WTC11 (cell line): ENCODE results near the gene LYVE1. TPM values are rescaled to one million over a fixed set of nuclear protein-coding genes. Genes with fewer than 3 reads are reported as not detected.

Experiments
- ATAC-seq: fragments of 200-7000 bp; cut with Tn5 transposase; 2 replicates; pipeline ENCODE4 v1.10.0; 2021; ENCODE audit warnings: mild to moderate bottlenecking, moderate library complexity
- CTCF ChIA-PET: fragments of 300-600 bp; sonication (Branson Sonifier 250); formaldehyde crosslinking; loops from one replicate; lab custom pipeline; 2021; ENCODE audit warnings: antibody characterized with exemption; lab: Charles Lee
- POLR2A ChIA-PET: fragments of 350-600 bp; sonication (Branson Sonifier 250); formaldehyde crosslinking; loops from one replicate; lab custom pipeline; 2021; ENCODE audit warnings: antibody characterized with exemption; lab: Charles Lee
- DNase-seq: peaks from one replicate; pipeline ENCODE4 v3.0.0; 2021; ENCODE audit warnings: low spot score
- H3K27ac Mint-ChIP-seq: 2 replicates; pipeline ENCODE4 v1.8.0; 2021; ENCODE audit warnings: mixed read lengths
- H3K27me3 Mint-ChIP-seq: 2 replicates; pipeline ENCODE4 v1.8.0; 2021; ENCODE audit warnings: low read depth, mild to moderate bottlenecking, moderate library complexity, mixed read lengths
- H3K36me3 Mint-ChIP-seq: 2 replicates; pipeline ENCODE4 v1.8.0; 2021; ENCODE audit warnings: mixed read lengths
- H3K4me1 Mint-ChIP-seq: 2 replicates; pipeline ENCODE4 v1.8.0; 2022; ENCODE audit warnings: mixed read lengths
- H3K4me3 Mint-ChIP-seq: 2 replicates; pipeline ENCODE4 v1.8.0; 2021; ENCODE audit warnings: mild to moderate bottlenecking, moderate library complexity, mixed read lengths
- H3K9me3 Mint-ChIP-seq: 2 replicates; pipeline ENCODE4 v1.8.0; 2021; ENCODE audit warnings: mixed read lengths
- ATF3 ChIP-seq: sonication (generic); formaldehyde crosslinking; conservative IDR thresholded peaks from 2 replicates; pipeline ENCODE4 v1.8.1; 2022; ENCODE audit warnings: mild to moderate bottlenecking, missing genetic modification reagents
- E2F1 ChIP-seq: sonication (generic); formaldehyde crosslinking; IDR thresholded peaks from 2 replicates; pipeline ENCODE4 v1.8.0; 2022; ENCODE audit warnings: mild to moderate bottlenecking, missing genetic modification reagents
- ELF4 ChIP-seq: sonication (generic); formaldehyde crosslinking; IDR thresholded peaks from 2 replicates; pipeline ENCODE4 v1.8.1; 2022; ENCODE audit warnings: low read depth, mild to moderate bottlenecking, moderate library complexity, missing genetic modification reagents
- ETV6 ChIP-seq: sonication (generic); formaldehyde crosslinking; IDR thresholded peaks from 2 replicates; pipeline ENCODE4 v1.8.1; 2022; ENCODE audit warnings: mild to moderate bottlenecking, missing genetic modification reagents
- FOXJ3 ChIP-seq: sonication (generic); formaldehyde crosslinking; IDR thresholded peaks from 2 replicates; pipeline ENCODE4 v1.9.0; 2021; ENCODE audit warnings: missing genetic modification reagents, mild to moderate bottlenecking, borderline replicate concordance
- FOXK1 ChIP-seq: sonication (generic); formaldehyde crosslinking; IDR thresholded peaks from 2 replicates; pipeline ENCODE4 v1.8.0; 2022; ENCODE audit warnings: mild to moderate bottlenecking, moderate library complexity, missing genetic modification reagents
- FOXP1 ChIP-seq: sonication (generic); formaldehyde crosslinking; IDR thresholded peaks from 2 replicates; pipeline ENCODE4 v1.8.0; 2022; ENCODE audit warnings: missing genetic modification reagents, mild to moderate bottlenecking, moderate library complexity, borderline replicate concordance
- FOXP4 ChIP-seq: sonication (generic); formaldehyde crosslinking; IDR thresholded peaks from 2 replicates; pipeline ENCODE4 v1.8.0; 2022; ENCODE audit warnings: mild to moderate bottlenecking, missing genetic modification reagents
- GRHL2 ChIP-seq: fragments of 250-450 bp; sonication (Bioruptor Pico); IDR thresholded peaks from 2 replicates; pipeline ENCODE4 v1.8.0; 2022; ENCODE audit warnings: mild to moderate bottlenecking, moderate library complexity; ENCODE audit not compliant: insufficient replicate concordance, severe bottlenecking
- GTF2I ChIP-seq: fragments of 250-450 bp; sonication (Bioruptor Pico); conservative IDR thresholded peaks from 2 replicates; pipeline ENCODE4 v1.4.0; 2021; ENCODE audit warnings: mild to moderate bottlenecking
- HMGA2 ChIP-seq: fragments of 250-450 bp; sonication (Bioruptor Pico); IDR thresholded peaks from 2 replicates; pipeline ENCODE4 v1.4.0; 2021; ENCODE audit warnings: mild to moderate bottlenecking, moderate library complexity
- JUN ChIP-seq: sonication (generic); formaldehyde crosslinking; IDR thresholded peaks from 2 replicates; pipeline ENCODE4 v1.8.0; 2023; ENCODE audit warnings: mild to moderate bottlenecking, missing genetic modification reagents
- KAT7 ChIP-seq: sonication (generic); formaldehyde crosslinking; IDR thresholded peaks from 2 replicates; pipeline ENCODE4 v1.8.1; 2023; ENCODE audit warnings: missing genetic modification reagents, mild to moderate bottlenecking, borderline replicate concordance
- MAX ChIP-seq: sonication (generic); formaldehyde crosslinking; IDR thresholded peaks from 2 replicates; pipeline ENCODE4 v1.8.0; 2022; ENCODE audit warnings: mild to moderate bottlenecking, missing genetic modification reagents
- MLX ChIP-seq: sonication (generic); formaldehyde crosslinking; IDR thresholded peaks from 2 replicates; pipeline ENCODE4 v1.8.1; 2023; ENCODE audit warnings: mild to moderate bottlenecking, missing genetic modification reagents, moderate library complexity
- MXD4 ChIP-seq: fragments of 250-450 bp; sonication (Bioruptor Pico); IDR thresholded peaks from 2 replicates; pipeline ENCODE4 v1.8.0; 2021; ENCODE audit warnings: mild to moderate bottlenecking, moderate library complexity, borderline replicate concordance
- NR1H2 ChIP-seq: sonication (generic); formaldehyde crosslinking; IDR thresholded peaks from 2 replicates; pipeline ENCODE4 v1.9.0; 2021; ENCODE audit warnings: mild to moderate bottlenecking, moderate library complexity, missing genetic modification reagents
- NR2C2 ChIP-seq: sonication (generic); formaldehyde crosslinking; IDR thresholded peaks from 2 replicates; pipeline ENCODE4 v1.8.0; 2022; ENCODE audit warnings: mild to moderate bottlenecking, missing genetic modification reagents
- NR3C1 ChIP-seq: sonication (generic); formaldehyde crosslinking; conservative IDR thresholded peaks from 2 replicates; pipeline ENCODE4 v1.8.1; 2023; ENCODE audit warnings: low read depth, mild to moderate bottlenecking, missing genetic modification reagents
- SMAD3 ChIP-seq: sonication (generic); formaldehyde crosslinking; IDR thresholded peaks from 2 replicates; pipeline ENCODE4 v1.8.0; 2022; ENCODE audit warnings: missing genetic modification reagents, mild to moderate bottlenecking, borderline replicate concordance
- SOX15 ChIP-seq: fragments of 250-450 bp; sonication (Bioruptor Pico); IDR thresholded peaks from 2 replicates; pipeline ENCODE4 v1.9.0; 2021; ENCODE audit warnings: mild to moderate bottlenecking
- USF1 ChIP-seq: sonication (generic); formaldehyde crosslinking; IDR thresholded peaks from 2 replicates; pipeline ENCODE4 v1.8.0; 2022; ENCODE audit warnings: mild to moderate bottlenecking, missing genetic modification reagents
- ZNF512 ChIP-seq: sonication (generic); formaldehyde crosslinking; IDR thresholded peaks from 2 replicates; pipeline ENCODE4 v1.8.1; 2022; ENCODE audit warnings: missing genetic modification reagents, borderline replicate concordance
- ZNF671 ChIP-seq: fragments of 250-450 bp; sonication (Bioruptor Pico); IDR thresholded peaks from 2 replicates; pipeline ENCODE4 v1.8.0; 2021; ENCODE audit warnings: mild to moderate bottlenecking
- total RNA-seq: library from RNA; stranded (reverse); gene quantifications from 3 replicates; pipeline ENCODE4 v1.2.3, GENCODE V29; 2021

The LYVE1 gene
- total RNA-seq, 1 experiment from 2014 or later = 0.24 TPM

GRCh38 chr11:10518123-10518522 is 50.3 kb downstream of the LYVE1 start:
- DNase-seq (no peak), ATAC-seq (no peak)
- Mint-ChIP-seq H3K27me3 (peaks cover 6% of the 10 kb centered on the region), H3K9me3 (no peaks in the 10 kb centered on the region), H3K4me3 (no peak overlapping the region), H3K36me3 (no peaks in the 10 kb centered on the region), H3K27ac (no peak overlapping the region), H3K4me1 (no peaks in the 10 kb centered on the region)
- no peak for TF ChIP-seq SOX15 (CRISPR knock-in tag)
- TF ChIP-seq E2F1 (CRISPR knock-in tag) = no peak
- no peak for TF ChIP-seq ELF4 (CRISPR knock-in tag)
- TF ChIP-seq SMAD3 = no peak
- no peak for TF ChIP-seq FOXK1 (CRISPR knock-in tag)
- TF ChIP-seq NR3C1 (CRISPR knock-in tag) = no peak
- TF ChIP-seq NR1H2 (CRISPR knock-in tag) = no peak
- no peak for TF ChIP-seq HMGA2
- TF ChIP-seq FOXP1 (CRISPR knock-in tag) = no peak
- TF ChIP-seq JUN (CRISPR knock-in tag) = no peak
- no peak for TF ChIP-seq ZNF671 (CRISPR knock-in tag)
- no peak for TF ChIP-seq ZNF512
- no peak for TF ChIP-seq GRHL2 (CRISPR knock-in tag)
- TF ChIP-seq FOXJ3 = no peak
- TF ChIP-seq GTF2I (CRISPR knock-in tag) = no peak
- no peak for TF ChIP-seq FOXP4 (CRISPR knock-in tag)
- no peak for TF ChIP-seq USF1
- no peak for TF ChIP-seq MAX (CRISPR knock-in tag)
- ChIA-PET POLR2A (interaction anchor here (0.6 kb wide), 1 partner anchor 211 kb away, joined by 3 read pairs; no protein-coding TSS in a partner anchor), CTCF (interaction anchor here (2.2 kb wide), 1 partner anchor 22 kb away, joined by 5 read pairs; the partner anchor contains the start of gene RNF141)

GRCh38 chr11:10515418-10515817 is 53.0 kb downstream of the LYVE1 start:
- DNase-seq (no peak), ATAC-seq (no peak)
- Mint-ChIP-seq H3K27me3 (peaks cover 9% of the 10 kb centered on the region), H3K9me3 (no peaks in the 10 kb centered on the region), H3K27ac (0 out of 2 replicates have a peak overlapping the region, but pooled peaks have one; percentile 28), H3K4me3 (no peak overlapping the region), H3K36me3 (no peaks in the 10 kb centered on the region), H3K4me1 (no peaks in the 10 kb centered on the region; the same call in 1 of the 2 replicates)
- ChIA-PET POLR2A (no interaction called here), CTCF (interaction anchor here (1.4 kb wide), 2 partner anchors 26 to 139 kb away, joined by 3 to 7 read pairs; partner anchors contain the start of gene RNF141)
- no peak for TF ChIP-seq USF1
- no peak for TF ChIP-seq ETV6 (CRISPR knock-in tag)
- TF ChIP-seq SMAD3 = no peak
- no peak for TF ChIP-seq KAT7 (CRISPR knock-in tag)
- no peak for TF ChIP-seq NR2C2 (CRISPR knock-in tag)
- TF ChIP-seq MXD4 = no peak
- no peak for TF ChIP-seq MLX (CRISPR knock-in tag)
- TF ChIP-seq ZNF512 = no peak
- TF ChIP-seq ATF3 (CRISPR knock-in tag) = no peak
